A549 (cell line): ENCODE measurements around the gene MATK.

Experiments
- CHD2 ChIP-seq: fragments of 150-350 bp; IDR thresholded peaks from 2 replicates; pipeline ENCODE4 v1.6.1; 2014; ENCODE audit warnings: low read length; ENCODE audit not compliant: partially characterized antibody
- EP300 ChIP-seq, 2 experiments: fragments of >200 bp; sonication (Bioruptor Twin); formaldehyde crosslinking; IDR thresholded peaks; 2 replicates in 1 of 2; 3 replicates in 1 of 2; pipeline ENCODE4 v1.6.1; 2016 to 2017
- MAZ ChIP-seq: fragments of 150-350 bp; IDR thresholded peaks from 2 replicates; pipeline ENCODE4 v1.6.1; 2014; ENCODE audit warnings: antibody characterized with exemption, low read depth, low read length, borderline replicate concordance
- RCOR1 ChIP-seq: fragments of 150-350 bp; IDR thresholded peaks from 2 replicates; pipeline ENCODE4 v1.6.1; 2014; ENCODE audit warnings: antibody characterized with exemption, low read length, low read depth
- TF ChIP-seq, protein P1 (sequence below): IDR thresholded peaks from 2 replicates; pipeline ENCODE4 v1.6.1; 2012

DNA sequence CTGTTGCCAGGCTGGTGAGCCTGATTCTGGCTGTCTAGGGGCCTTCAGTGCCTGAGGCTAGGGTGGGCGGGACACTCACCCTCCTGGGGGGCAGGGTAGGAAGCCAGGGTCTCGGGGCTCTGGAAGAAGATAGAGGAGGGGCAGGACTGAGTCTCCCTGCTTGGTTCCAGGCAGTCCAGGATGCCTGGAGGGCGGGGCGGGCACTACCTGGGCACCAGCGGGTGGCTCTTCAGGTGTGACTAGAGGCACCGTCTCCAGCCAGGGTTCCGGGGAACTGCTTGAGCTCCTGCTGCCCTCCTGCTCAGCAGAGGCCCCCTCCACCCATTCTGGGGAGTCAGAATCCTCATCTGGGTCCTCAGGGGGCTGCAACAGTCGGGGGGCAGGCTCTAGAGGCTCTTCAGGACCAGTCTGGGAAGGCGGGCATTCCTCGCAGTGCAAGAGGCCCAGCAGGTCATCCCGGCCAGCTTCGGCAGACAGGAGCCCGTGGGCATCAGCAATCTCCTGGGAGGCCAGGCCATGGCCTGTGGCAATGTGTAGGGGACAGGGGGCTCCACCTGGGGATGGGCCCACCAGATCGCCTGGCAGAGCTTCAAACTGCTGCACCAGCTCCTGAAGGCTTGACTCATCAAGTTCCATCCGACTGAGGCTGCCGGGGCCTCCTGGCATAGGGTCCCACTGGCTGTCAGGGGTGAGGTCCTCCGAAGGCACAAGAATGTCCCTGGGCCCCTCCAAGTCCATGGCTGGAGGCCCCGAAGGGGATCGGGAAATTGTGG is 26.5 kb downstream of the MATK start:
- TF ChIP-seq RCOR1 = no peak
- TF ChIP-seq, protein P1, sequence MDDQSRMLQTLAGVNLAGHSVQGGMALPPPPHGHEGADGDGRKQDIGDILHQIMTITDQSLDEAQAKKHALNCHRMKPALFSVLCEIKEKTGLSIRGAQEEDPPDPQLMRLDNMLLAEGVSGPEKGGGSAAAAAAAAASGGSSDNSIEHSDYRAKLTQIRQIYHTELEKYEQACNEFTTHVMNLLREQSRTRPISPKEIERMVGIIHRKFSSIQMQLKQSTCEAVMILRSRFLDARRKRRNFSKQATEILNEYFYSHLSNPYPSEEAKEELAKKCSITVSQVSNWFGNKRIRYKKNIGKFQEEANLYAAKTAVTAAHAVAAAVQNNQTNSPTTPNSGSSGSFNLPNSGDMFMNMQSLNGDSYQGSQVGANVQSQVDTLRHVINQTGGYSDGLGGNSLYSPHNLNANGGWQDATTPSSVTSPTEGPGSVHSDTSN = no peak
- TF ChIP-seq CHD2 = no peak
- no peak for TF ChIP-seq MAZ
- no peak for TF ChIP-seq EP300 (IDR thresholded peaks at IDR 0.05)
